Body of pancreas (tissue), 4 donors: ENCODE results near the gene PADI6.

Experiments
- POLR2A ChIP-seq, 3 donors: fragments of 450-650 bp; IDR thresholded peaks; one replicate each; pipeline ENCODE4 v1.6.1; 2016; ENCODE audit warnings: antibody characterized with exemption in 3 of 3, mild to moderate bottlenecking in 2 of 3
- TF ChIP-seq, protein P1 (sequence below), 7 experiments: fragments of 450-650 bp in 4 of 7; fragments of 200-600 bp in 3 of 7; sonication (generic) in 3 of 7; IDR thresholded peaks; one replicate each; pipeline ENCODE4 v1.5.1; 2016 to 2019; ENCODE audit warnings: antibody characterized with exemption in 7 of 7

DNA sequence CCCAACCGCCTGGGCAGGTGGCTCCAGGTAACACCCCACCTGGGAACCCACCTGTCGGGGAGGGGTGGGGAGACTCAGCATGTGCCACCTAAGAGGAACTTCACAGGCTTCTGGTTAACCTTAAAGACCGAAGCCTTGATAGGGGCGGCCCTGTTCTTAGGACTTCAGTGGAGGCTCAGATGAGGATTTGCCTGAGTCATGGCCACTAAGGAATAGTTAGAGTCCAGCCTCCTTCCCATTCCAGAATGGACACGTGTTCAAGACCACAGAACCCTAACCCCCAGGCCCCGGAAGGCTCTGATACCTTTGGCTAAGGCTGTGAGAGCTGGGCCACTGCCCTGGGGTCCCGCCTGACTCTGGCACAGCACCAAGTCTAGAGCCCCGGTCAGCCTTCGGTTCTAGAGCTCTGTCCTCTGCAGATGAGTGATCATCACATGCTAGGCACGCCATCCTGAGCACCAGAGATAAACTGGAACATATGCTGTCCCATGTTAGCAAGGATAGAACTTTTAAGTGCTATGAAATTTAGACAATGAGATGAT is 20.3 kb downstream of the PADI6 start:
- TF ChIP-seq POLR2A (IDR thresholded peaks at IDR 0.05): no peak
- TF ChIP-seq, protein P1, sequence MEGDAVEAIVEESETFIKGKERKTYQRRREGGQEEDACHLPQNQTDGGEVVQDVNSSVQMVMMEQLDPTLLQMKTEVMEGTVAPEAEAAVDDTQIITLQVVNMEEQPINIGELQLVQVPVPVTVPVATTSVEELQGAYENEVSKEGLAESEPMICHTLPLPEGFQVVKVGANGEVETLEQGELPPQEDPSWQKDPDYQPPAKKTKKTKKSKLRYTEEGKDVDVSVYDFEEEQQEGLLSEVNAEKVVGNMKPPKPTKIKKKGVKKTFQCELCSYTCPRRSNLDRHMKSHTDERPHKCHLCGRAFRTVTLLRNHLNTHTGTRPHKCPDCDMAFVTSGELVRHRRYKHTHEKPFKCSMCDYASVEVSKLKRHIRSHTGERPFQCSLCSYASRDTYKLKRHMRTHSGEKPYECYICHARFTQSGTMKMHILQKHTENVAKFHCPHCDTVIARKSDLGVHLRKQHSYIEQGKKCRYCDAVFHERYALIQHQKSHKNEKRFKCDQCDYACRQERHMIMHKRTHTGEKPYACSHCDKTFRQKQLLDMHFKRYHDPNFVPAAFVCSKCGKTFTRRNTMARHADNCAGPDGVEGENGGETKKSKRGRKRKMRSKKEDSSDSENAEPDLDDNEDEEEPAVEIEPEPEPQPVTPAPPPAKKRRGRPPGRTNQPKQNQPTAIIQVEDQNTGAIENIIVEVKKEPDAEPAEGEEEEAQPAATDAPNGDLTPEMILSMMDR (IDR thresholded peaks at IDR 0.05): no peak
